ACC112 (cell line): ENCODE data around the gene RAB7B.

ENCODE experiments used
- H2AFZ ChIP-seq: fragments of 200-600 bp; sonication (generic); one replicate; pipeline ENCODE4 v1.6.0; 2017; ENCODE audit warnings: antibody characterized with exemption, low read length; ENCODE audit not compliant: unreplicated experiment
- H3K27ac ChIP-seq: fragments of 200-600 bp; sonication (generic); 2 replicates; pipeline ENCODE4 v1.5.1; 2014; ENCODE audit warnings: low read depth, mild to moderate bottlenecking, antibody characterized with exemption, low read length, moderate library complexity
- H3K27me3 ChIP-seq: fragments of 200-600 bp; sonication (generic); 2 replicates; pipeline ENCODE4 v1.6.1; 2014; ENCODE audit warnings: mild to moderate bottlenecking, antibody characterized with exemption, low read length, moderate library complexity, mixed read lengths; ENCODE audit not compliant: insufficient read depth
- H3K36me3 ChIP-seq: fragments of 200-600 bp; sonication (generic); 2 replicates; pipeline ENCODE4 v1.6.1; 2016; ENCODE audit warnings: mild to moderate bottlenecking, antibody characterized with exemption, low read length, moderate library complexity, mixed read lengths; ENCODE audit not compliant: insufficient read depth
- H3K4me1 ChIP-seq: fragments of 200-600 bp; sonication (generic); one replicate; pipeline ENCODE4 v1.6.1; 2016; ENCODE audit warnings: low read length, mixed read lengths; ENCODE audit not compliant: insufficient read depth, unreplicated experiment, control insufficient read depth
- H3K4me3 ChIP-seq: fragments of 200-600 bp; sonication (generic); 2 replicates; pipeline ENCODE4 v1.5.1; 2014; ENCODE audit warnings: mild to moderate bottlenecking, low read depth, low read length
- H3K79me2 ChIP-seq: fragments of 200-600 bp; sonication (generic); one replicate; pipeline ENCODE4 v1.6.0; 2016; ENCODE audit warnings: low read length; ENCODE audit not compliant: control insufficient read depth, unreplicated experiment, insufficient read depth

RAB7B gene

DNA sequence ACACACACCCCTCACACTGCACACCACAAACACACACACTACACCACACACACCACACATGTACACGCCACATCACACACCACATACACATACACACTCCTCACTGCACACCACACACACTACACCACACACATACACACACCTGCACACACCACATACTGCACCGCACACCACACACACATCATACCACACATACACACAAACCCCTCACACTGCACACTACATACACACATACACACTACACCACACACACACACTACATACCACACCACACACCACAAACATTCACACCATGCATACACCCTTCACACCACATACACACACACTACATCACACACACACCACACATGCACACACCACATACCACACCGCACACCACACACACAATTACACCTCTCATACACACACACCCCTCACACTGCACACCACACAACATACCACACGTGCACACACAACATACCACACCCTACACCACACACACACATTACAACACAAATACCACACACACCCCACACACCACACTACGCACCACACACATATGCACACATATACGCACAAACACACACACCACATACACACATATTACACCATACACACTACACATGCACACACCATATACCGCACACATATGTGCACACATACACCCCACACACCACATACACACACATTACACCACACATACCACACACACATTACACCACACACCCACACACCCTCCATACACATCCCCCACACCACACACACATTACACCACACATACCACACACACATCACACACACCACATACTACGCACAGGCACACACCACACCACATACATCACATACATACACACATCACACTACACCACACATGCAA is 29.6 kb downstream of the RAB7B start:
- H3K4me1 ChIP-seq = no peaks in the 10 kb centered on the region
- no peaks in the 10 kb centered on the region for H3K27me3 ChIP-seq
- no peak overlapping the region for H3K27ac ChIP-seq
- no peak overlapping the region for H3K4me3 ChIP-seq
- H3K79me2 ChIP-seq = no peaks in the 10 kb centered on the region
- no peak overlapping the region for H2AFZ ChIP-seq
- H3K36me3 ChIP-seq = no peaks in the 10 kb centered on the region

DNA sequence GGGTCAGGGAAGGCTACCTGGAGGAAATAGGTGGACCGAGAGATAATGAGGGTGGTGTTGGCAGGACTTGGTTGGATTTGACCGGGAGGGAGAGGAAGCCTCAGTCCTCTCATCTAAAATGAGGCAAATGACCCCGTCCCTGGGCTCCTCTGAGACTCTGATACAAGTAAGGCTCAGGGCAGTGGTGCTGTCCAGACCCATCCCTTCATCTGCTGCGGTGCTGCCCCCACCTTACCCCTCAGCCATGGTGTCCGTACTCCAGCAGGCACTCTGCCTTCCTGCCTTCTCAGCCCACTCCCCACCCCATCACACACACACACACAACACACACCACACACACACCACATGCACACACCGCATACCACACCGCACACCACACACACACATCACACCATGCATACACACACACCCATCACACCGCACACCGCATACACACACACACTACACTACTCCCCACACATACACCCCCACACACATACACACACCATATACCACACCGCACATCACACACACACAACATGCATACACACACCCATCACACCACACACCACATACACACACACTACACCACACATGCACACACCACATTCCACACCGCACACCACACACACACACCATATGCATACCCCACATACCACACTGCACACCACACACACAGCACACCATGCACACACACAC is 30.6 kb downstream of the RAB7B start:
- H3K36me3 ChIP-seq = no peaks in the 10 kb centered on the region
- no peaks in the 10 kb centered on the region for H3K27me3 ChIP-seq
- H3K27ac ChIP-seq = no peak overlapping the region
- no peaks in the 10 kb centered on the region for H3K79me2 ChIP-seq
- H2AFZ ChIP-seq = no peak overlapping the region
- peaks cover 3% of the 10 kb centered on the region for H3K4me1 ChIP-seq
- no peak overlapping the region for H3K4me3 ChIP-seq

DNA sequence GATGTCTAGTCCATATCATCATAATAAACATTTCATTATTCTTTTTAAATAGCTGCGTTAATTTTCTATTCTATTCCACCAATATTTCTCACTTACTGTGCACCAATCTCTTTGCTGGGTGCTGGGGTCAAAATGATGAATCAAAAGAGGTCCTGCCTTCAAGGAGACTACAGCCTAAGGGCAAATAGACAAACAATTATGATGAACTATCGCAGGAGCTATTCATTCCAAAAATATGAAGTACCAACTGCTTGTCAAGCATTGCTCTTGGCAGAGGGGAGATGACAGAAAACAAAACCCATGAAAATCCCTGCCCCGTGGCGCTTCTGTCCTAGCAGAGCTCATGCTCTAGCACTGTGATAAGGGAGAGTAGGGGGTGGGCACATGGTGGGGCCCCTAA is 31.1 kb downstream of the RAB7B start:
- Histone ChIP-seq H3K27ac (no peak overlapping the region), H3K79me2 (no peaks in the 10 kb centered on the region), H3K4me1 (peaks cover 3% of the 10 kb centered on the region), H2AFZ (no peak overlapping the region), H3K27me3 (no peaks in the 10 kb centered on the region), H3K4me3 (no peak overlapping the region), H3K36me3 (no peaks in the 10 kb centered on the region)

DNA sequence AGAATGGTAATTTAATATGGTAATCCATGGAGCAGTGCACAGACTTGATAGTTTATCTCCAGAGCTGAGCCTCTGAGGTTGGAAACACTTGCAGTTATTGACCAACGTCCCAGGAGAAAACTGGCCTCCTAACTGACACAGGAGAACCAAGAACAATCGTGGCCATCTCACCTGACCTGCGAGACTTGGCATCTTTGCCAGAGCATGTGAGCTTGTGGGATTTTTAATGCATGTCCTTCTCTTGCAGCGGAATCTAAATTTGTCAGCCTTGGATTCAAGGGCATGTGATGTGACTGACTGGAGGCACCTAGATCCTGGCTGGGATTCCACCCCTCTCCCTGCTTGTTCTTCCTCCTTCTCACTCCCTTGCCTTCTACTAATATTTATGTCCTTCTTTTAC is 32.1 kb downstream of the RAB7B start:
- Histone ChIP-seq H3K36me3 (no peaks in the 10 kb centered on the region), H3K4me1 (peaks cover 3% of the 10 kb centered on the region)

DNA sequence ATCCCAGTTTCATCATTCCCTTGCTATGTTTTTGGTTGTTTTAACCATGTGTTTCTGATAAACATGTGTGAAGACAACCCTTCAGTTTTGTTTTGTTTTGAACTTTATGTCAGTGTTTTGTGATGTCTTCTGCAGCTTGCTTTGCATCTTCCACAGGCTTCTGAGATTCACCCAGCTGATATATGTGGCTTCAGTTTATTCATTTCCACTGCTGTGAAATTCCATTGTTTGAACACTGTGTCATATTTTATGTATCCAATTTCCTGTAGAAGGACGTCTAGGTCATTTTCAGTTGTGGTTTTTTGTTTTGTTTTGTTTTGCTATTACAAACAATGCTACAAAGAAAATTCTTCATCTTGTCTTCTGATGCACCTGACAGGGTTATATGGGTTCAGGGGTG is 32.7 kb downstream of the RAB7B start:
- peaks cover 3% of the 10 kb centered on the region for H3K4me1 ChIP-seq
- H3K4me3 ChIP-seq = no peak overlapping the region
- no peaks in the 10 kb centered on the region for H3K36me3 ChIP-seq
- no peaks in the 10 kb centered on the region for H3K27me3 ChIP-seq
- H3K79me2 ChIP-seq = no peaks in the 10 kb centered on the region
- no peak overlapping the region for H3K27ac ChIP-seq
- no peak overlapping the region for H2AFZ ChIP-seq

More for the DNA sequence above, 32.1 kb downstream of the RAB7B start:
- Histone ChIP-seq H3K27me3 (no peaks in the 10 kb centered on the region), H3K4me3 (no peak overlapping the region), H3K79me2 (no peaks in the 10 kb centered on the region), H2AFZ (no peak overlapping the region), H3K27ac (no peak overlapping the region)

DNA sequence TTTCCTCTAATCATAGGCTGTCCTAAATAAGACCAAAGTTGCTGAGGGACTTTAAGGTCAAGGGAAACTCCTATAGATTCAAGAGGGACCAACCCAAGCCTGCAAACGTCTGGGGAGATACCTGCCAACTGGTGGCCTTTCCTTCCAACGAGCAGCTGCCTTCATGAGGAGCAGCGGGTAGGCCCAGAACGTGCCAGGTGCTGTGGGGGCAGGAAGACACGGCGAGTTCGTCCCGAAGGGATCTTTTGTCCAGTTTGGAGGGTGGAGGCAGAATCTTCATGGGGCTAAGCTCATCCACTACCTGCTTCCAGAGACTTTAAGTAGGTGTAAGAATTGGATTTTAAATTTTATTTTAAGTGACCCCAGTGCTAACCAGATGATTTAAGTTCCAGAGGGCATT is 34.0 kb downstream of the RAB7B start:
- no peaks in the 10 kb centered on the region for H3K27me3 ChIP-seq
- no peaks in the 10 kb centered on the region for H3K36me3 ChIP-seq
- H3K79me2 ChIP-seq = no peaks in the 10 kb centered on the region
- H2AFZ ChIP-seq = no peak overlapping the region
- no peak overlapping the region for H3K4me3 ChIP-seq
- no peak overlapping the region for H3K27ac ChIP-seq
- peaks cover 3% of the 10 kb centered on the region for H3K4me1 ChIP-seq

DNA sequence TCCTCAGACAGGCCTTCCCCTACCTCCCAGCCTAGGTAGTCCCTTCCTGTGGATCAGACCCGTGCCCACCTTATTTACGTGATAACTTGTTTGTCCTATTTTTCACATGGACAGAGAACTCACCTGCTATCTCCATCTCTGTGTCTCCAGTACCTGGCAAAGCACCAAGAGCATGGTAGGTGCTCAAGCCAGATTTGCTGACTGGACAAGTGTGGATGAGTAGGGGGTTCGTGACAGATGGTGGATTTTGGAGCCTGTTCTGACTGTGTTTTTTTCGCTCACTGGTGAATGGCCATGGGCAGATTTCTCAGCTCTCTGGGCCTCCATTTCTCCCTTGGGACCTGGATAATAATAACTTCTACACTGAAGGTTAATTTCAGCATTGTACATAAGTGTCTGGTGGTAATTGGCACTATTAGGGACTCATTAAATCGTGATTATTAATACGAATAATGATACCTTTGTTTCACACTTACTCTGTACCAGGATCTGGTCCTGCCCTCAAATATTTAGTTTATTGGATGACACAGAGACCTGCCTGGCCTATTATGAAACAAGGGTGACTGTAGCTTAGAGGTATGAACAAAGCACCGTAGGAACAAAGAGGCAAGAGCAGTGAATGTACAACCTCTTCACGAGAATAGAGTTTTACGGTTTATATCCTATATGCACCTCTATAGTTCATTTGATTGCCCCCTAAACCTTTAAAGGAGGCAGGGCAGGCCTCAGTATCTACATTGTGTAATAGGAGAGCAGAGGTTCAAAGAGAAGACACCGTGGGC is 35.5 kb downstream of the RAB7B start:
- no peak overlapping the region for H3K4me3 ChIP-seq
- peaks cover 18% of the 10 kb centered on the region for H3K4me1 ChIP-seq
- no peaks in the 10 kb centered on the region for H3K36me3 ChIP-seq
- no peak overlapping the region for H3K27ac ChIP-seq
- no peak overlapping the region for H2AFZ ChIP-seq
- no peaks in the 10 kb centered on the region for H3K79me2 ChIP-seq
- H3K27me3 ChIP-seq = no peaks in the 10 kb centered on the region

DNA sequence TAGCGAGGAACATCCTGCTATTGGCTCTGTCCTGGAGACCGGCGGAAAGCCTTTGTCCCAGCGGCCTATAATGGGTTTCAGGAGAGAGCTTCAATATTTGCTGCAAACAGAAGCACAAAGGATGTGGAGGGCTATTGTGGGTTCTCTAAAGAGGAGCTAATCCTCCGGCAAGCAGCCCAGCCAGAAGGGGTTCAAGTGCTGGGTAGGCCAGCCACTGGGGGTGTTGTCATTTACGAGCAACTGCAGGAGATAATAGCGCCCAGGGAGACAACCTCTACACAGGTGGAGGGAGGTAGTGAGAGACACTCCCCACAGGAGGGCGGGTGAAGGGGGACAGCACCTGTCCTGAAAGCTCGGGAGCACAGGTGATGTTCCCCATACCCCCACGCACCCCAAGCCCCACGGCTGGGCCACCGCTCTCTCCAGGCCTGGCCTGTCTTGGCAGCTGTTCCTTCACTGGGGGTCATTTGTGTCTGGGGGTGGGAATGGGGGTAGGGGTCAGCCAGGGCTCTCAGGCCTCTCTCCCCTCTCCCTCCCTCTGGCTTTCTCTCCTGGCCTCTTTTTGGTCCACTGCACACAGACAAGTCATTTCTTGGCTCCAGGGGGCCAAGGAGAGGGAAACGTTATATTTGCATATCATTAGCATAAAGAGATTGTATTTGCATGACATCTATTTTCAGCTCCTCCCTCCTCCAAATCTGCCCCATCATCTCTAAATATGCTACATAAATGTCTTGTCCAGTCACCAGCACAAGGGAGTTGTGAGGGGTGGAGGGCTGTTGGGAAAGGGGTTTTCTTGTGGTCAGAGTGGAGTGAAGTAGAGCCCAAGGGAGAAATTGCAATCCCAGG is 37.9 kb downstream of the RAB7B start:
- Histone ChIP-seq H3K27me3 (no peaks in the 10 kb centered on the region), H3K4me1 (peaks cover 35% of the 10 kb centered on the region), H3K79me2 (no peaks in the 10 kb centered on the region), H3K36me3 (no peaks in the 10 kb centered on the region), H2AFZ (no peak overlapping the region), H3K27ac (no peak overlapping the region), H3K4me3 (no peak overlapping the region)

DNA sequence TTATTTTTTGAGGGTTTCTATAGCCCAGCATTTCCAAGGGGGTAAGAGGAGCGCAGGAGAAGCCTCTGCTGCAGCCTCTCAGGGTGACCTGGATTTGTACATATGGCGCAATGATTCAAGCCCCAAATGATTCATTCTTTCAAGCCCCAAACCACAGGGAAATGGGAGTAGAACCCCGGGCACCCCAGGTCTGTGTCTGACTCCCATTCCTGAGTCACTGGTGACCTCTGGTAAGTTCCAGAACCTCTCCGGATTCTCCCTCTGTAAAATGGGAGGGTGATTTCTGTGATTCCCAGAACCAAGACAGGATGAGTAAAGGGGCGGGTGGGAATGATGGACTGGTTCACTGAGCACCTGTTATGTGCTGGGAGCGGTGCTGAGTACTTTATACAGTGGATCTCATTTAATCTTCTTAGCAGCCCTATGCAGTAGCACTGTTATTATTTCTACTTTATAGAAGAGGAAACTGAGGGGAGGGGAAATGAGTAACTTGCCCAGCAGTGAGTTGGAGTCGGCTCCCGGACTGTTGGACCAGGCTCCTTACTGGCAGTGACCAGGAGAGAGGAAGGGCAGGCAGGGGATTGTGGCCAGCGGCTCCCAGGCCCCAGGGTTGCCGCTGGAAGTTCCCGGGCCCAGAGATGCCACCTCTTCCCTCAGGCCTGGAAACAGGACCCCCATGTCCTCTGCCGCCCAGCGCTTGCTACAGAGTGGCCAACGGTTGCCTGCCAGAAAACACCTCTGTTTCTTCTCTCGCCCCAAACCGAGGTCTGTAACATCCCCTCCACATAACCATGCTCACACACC is 39.6 kb downstream of the RAB7B start:
- no peaks in the 10 kb centered on the region for H3K27me3 ChIP-seq

More for the DNA sequence above, 39.6 kb downstream of the RAB7B start:
- peaks cover 35% of the 10 kb centered on the region for H3K4me1 ChIP-seq
- H3K27ac ChIP-seq = peak overlapping the region; percentile 55; the same call in 1 of the 2 replicates
- no peak overlapping the region for H3K4me3 ChIP-seq
- H2AFZ ChIP-seq = no peak overlapping the region
- H3K36me3 ChIP-seq = no peaks in the 10 kb centered on the region
- no peaks in the 10 kb centered on the region for H3K79me2 ChIP-seq
